GM10266 (cell line): ENCODE measurements around the gene SLC23A2.

Experiments used
- DNase-seq: peaks from one replicate; pipeline ENCODE4 v3.0.0; 2012; ENCODE audit errors: extremely low spot score
- CTCF ChIP-seq: IDR thresholded peaks from 2 replicates; pipeline ENCODE4 v1.5.1; 2012; ENCODE audit warnings: mild to moderate bottlenecking, low read depth; ENCODE audit not compliant: control insufficient read depth, insufficient read depth; ENCODE audit errors: missing control alignments

The SLC23A2 gene

GRCh38 chr20:4944518-4945313 is 56.6 kb downstream of the SLC23A2 start:
- no peak for TF ChIP-seq CTCF
- no peak for DNase-seq

GRCh38 chr20:4942331-4942730 is 59.0 kb downstream of the SLC23A2 start:
- no peak for DNase-seq
- TF ChIP-seq CTCF = no peak

- TF ChIP-seq CTCF = no peak
- DNase-seq = no peak
Measured at GRCh38 chr20:4937407-4938319, 63.6 kb downstream of the SLC23A2 start.

- no peak for TF ChIP-seq CTCF
- no peak for DNase-seq
Measured at GRCh38 chr20:4936851-4937406, 64.4 kb downstream of the SLC23A2 start.

- no peak for DNase-seq
- TF ChIP-seq CTCF = no peak
Measured at GRCh38 chr20:4936392-4936850, 64.9 kb downstream of the SLC23A2 start.

- TF ChIP-seq CTCF = no peak
Measured at GRCh38 chr20:4932061-4932460, 69.2 kb downstream of the SLC23A2 start.

More at GRCh38 chr20:4932061-4932460, 69.2 kb downstream of the SLC23A2 start:
- no peak for DNase-seq
